HCT116 (cell line): ENCODE measurements around the gene SH3BP4. TPM values are rescaled to one million over a fixed set of nuclear protein-coding genes. Genes with fewer than 3 reads are reported as not detected.

Source experiments
- ATAC-seq: fragments of 200-7000 bp; cut with Tn5 transposase; 2 replicates; pipeline ENCODE4 v1.9.1; 2020; ENCODE audit warnings: mild to moderate bottlenecking, moderate library complexity
- BruUV-seq: library from RNA; stranded (reverse); fragments of 400-500 nt; replicated peaks from 2 replicates; lab custom pipeline; 2021; lab: Mats Ljungman, UMichigan
- CTCF ChIA-PET: fragments of 300-600 bp; sonication (Branson Sonifier 250); formaldehyde crosslinking; loops from one replicate; lab custom pipeline; 2021; ENCODE audit warnings: antibody characterized with exemption; lab: Charles Lee
- POLR2A ChIA-PET: fragments of 300-600, 350-600 bp; sonication (Branson Sonifier 250); formaldehyde crosslinking; loops from one replicate; lab custom pipeline; 2021; ENCODE audit warnings: antibody characterized with exemption; lab: Charles Lee
- RAD21 ChIA-PET, 2 experiments: fragments of 300-600 bp; sonication (Branson Sonifier 250); formaldehyde crosslinking; loops; one replicate each; lab custom pipeline; 2023; ENCODE audit warnings: low total read pairs in 2 of 2; ENCODE audit not compliant: uncharacterized antibody in 2 of 2, unreplicated experiment in 2 of 2, low non-redundant PET in 1 of 2; lab: Charles Lee
- DNase-seq: peaks from one replicate; pipeline ENCODE4 v3.0.0-alpha.2; 2010; ENCODE audit warnings: low read depth, low spot score
- H2AFZ ChIP-seq: fragments of 200-600 bp; shearing (Covaris generic), sonication (generic); 2 replicates; pipeline ENCODE4 v1.6.1; 2017; ENCODE audit warnings: low read depth, mixed run types, mixed read lengths, antibody characterized with exemption, low read length; ENCODE audit not compliant: poor library complexity, severe bottlenecking
- H3K27ac ChIP-seq: 2 replicates; pipeline ENCODE4 v1.5.1; 2012; ENCODE audit warnings: low read depth, low read length
- H3K27me3 ChIP-seq: fragments of 200-600 bp; sonication (generic); 2 replicates; pipeline ENCODE4 v1.6.1; 2016; ENCODE audit warnings: mixed run types, low read length, mixed read lengths; ENCODE audit not compliant: insufficient read depth
- H3K36me3 ChIP-seq, 2 experiments: fragments of 200-500 bp in 1 of 2; fragments of 200-600 bp in 1 of 2; sonication (Bioruptor generic) in 1 of 2; sonication (generic) in 1 of 2; 2 replicates each; pipeline versions ENCODE4 v1.5.1 to v1.6.1; 2014 to 2016; ENCODE audit warnings: low read length in 2 of 2, inconsistent platforms in 1 of 2, mixed read lengths in 1 of 2, mixed run types in 1 of 2; ENCODE audit not compliant: insufficient read depth in 2 of 2, control insufficient read depth in 1 of 2
- H3K4me1 ChIP-seq, 2 experiments: fragments of 200-600 bp in 1 of 2; sonication (generic) in 1 of 2; 2 replicates each; pipeline versions ENCODE4 v1.5.1 to v1.6.1; 2012 to 2017; ENCODE audit warnings: low read length in 2 of 2, inconsistent platforms in 1 of 2, mild to moderate bottlenecking in 1 of 2, mixed read lengths in 1 of 2, mixed run types in 1 of 2, moderate library complexity in 1 of 2; ENCODE audit not compliant: insufficient read depth in 2 of 2, control insufficient read depth in 1 of 2
- H3K4me2 ChIP-seq: fragments of 200-600 bp; sonication (generic); 2 replicates; pipeline ENCODE4 v1.6.1; 2017; ENCODE audit warnings: mixed run types, low read length, mixed read lengths
- H3K4me3 ChIP-seq, 2 experiments: fragments of 200-600 bp in 1 of 2; sonication (generic) in 1 of 2; replicated peaks in 1 of 2; 2 replicates each; pipeline ENCODE4 v1.5.1; 2011 to 2016; ENCODE audit warnings: low read length in 2 of 2, control low read depth in 1 of 2, low read depth in 1 of 2, mild to moderate bottlenecking in 1 of 2, mixed read lengths in 1 of 2, mixed run types in 1 of 2
- H3K79me2 ChIP-seq: fragments of 200-600 bp; sonication (generic); 2 replicates; pipeline ENCODE4 v1.6.1; 2017; ENCODE audit warnings: mild to moderate bottlenecking, mixed run types, low read length, moderate library complexity, mixed read lengths; ENCODE audit not compliant: insufficient read depth
- H3K9ac ChIP-seq: fragments of 200-600 bp; sonication (generic); 2 replicates; pipeline ENCODE4 v1.6.1; 2016; ENCODE audit warnings: low read length, mixed read lengths
- H3K9me2 ChIP-seq: fragments of 200-600 bp; sonication (generic), shearing (Covaris generic); 2 replicates; pipeline ENCODE4 v1.6.1; 2017; ENCODE audit warnings: mixed run types, mild to moderate bottlenecking, moderate library complexity; ENCODE audit not compliant: insufficient read depth
- H3K9me3 ChIP-seq, 2 experiments: fragments of 200-500 bp in 1 of 2; fragments of 200-600 bp in 1 of 2; sonication (Bioruptor generic) in 1 of 2; sonication (generic) in 1 of 2; 2 replicates each; pipeline ENCODE4 v1.6.1; 2014 to 2017; ENCODE audit warnings: low read length in 2 of 2, mixed read lengths in 2 of 2, inconsistent platforms in 1 of 2, low read depth in 1 of 2, mild to moderate bottlenecking in 1 of 2, mixed run types in 1 of 2, moderate library complexity in 1 of 2; ENCODE audit not compliant: control insufficient read depth in 1 of 2, insufficient read depth in 1 of 2
- H4K20me1 ChIP-seq: fragments of 200-600 bp; sonication (generic), shearing (Covaris generic); 2 replicates; pipeline ENCODE4 v1.6.1; 2017; ENCODE audit warnings: mixed run types, mild to moderate bottlenecking, moderate library complexity; ENCODE audit not compliant: insufficient read depth
- ATF3 ChIP-seq: IDR thresholded peaks from 2 replicates; pipeline ENCODE4 v1.6.1; 2012
- CBX3 ChIP-seq: IDR thresholded peaks from 2 replicates; pipeline ENCODE4 v1.6.1; 2012; ENCODE audit warnings: low read depth
- CEBPB ChIP-seq: IDR thresholded peaks from 2 replicates; pipeline ENCODE4 v1.6.1; 2012; ENCODE audit warnings: low read depth
- CTCF ChIP-seq, 3 experiments: fragments of 200-600 bp in 1 of 3; sonication (generic) in 1 of 3; IDR thresholded peaks in 2 of 3; conservative IDR thresholded peaks in 1 of 3; 2 replicates each; pipeline ENCODE4 v1.5.1; 2012 to 2017; ENCODE audit warnings: low read depth in 2 of 3, low read length in 2 of 3, antibody characterized with exemption in 1 of 3, borderline replicate concordance in 1 of 3, control low read depth in 1 of 3, mild to moderate bottlenecking in 1 of 3, mixed read lengths in 1 of 3, mixed run types in 1 of 3, moderate library complexity in 1 of 3; ENCODE audit not compliant: insufficient read depth in 1 of 3
- EGR1 ChIP-seq: IDR thresholded peaks from 2 replicates; pipeline ENCODE4 v1.6.1; 2012; ENCODE audit warnings: low read depth
- ELF1 ChIP-seq: IDR thresholded peaks from 2 replicates; pipeline ENCODE4 v1.6.1; 2012; ENCODE audit warnings: low read depth, borderline replicate concordance
- EZH2 ChIP-seq: fragments of 200-600 bp; sonication (generic); IDR thresholded peaks from 2 replicates; pipeline ENCODE4 v1.6.1; 2017; ENCODE audit warnings: antibody characterized with exemption, mixed run types
- EZH2phosphoT487 ChIP-seq: fragments of 200-600 bp; IDR thresholded peaks from 2 replicates; pipeline ENCODE4 v1.6.1; 2018; ENCODE audit warnings: antibody characterized with exemption, borderline replicate concordance
- FOSL1 ChIP-seq: IDR thresholded peaks from 2 replicates; pipeline ENCODE4 v1.6.1; 2012; ENCODE audit warnings: low read depth
- POLR2A ChIP-seq: IDR thresholded peaks from 2 replicates; pipeline ENCODE4 v1.7.0; 2011; ENCODE audit warnings: borderline replicate concordance; ENCODE audit not compliant: insufficient read depth, insufficient read length; ENCODE audit errors: extremely low read depth
- RAD21 ChIP-seq: IDR thresholded peaks from 2 replicates; pipeline ENCODE4 v1.6.1; 2012; ENCODE audit warnings: low read depth, mild to moderate bottlenecking
- REST ChIP-seq: IDR thresholded peaks from 2 replicates; pipeline ENCODE4 v1.6.1; 2012; ENCODE audit warnings: low read depth
- SIN3A ChIP-seq: IDR thresholded peaks from 2 replicates; pipeline ENCODE4 v1.6.1; 2012; ENCODE audit warnings: low read depth
- SP1 ChIP-seq: IDR thresholded peaks from 2 replicates; pipeline ENCODE4 v1.6.1; 2012; ENCODE audit warnings: low read depth
- SRF ChIP-seq: IDR thresholded peaks from 2 replicates; pipeline ENCODE4 v1.6.1; 2012; ENCODE audit warnings: low read depth
- YY1 ChIP-seq: IDR thresholded peaks from 2 replicates; pipeline ENCODE4 v1.6.1; 2011; ENCODE audit warnings: low read length, low read depth, moderate library complexity, mild to moderate bottlenecking; ENCODE audit not compliant: insufficient replicate concordance; ENCODE audit errors: extremely low read depth
- ZBTB33 ChIP-seq: IDR thresholded peaks from 2 replicates; pipeline ENCODE4 v1.6.1; 2011; ENCODE audit warnings: mild to moderate bottlenecking, low read length, moderate library complexity; ENCODE audit not compliant: insufficient replicate concordance; ENCODE audit errors: extremely low read depth
- ZFX ChIP-seq: fragments of 450-650 bp; IDR thresholded peaks from 2 replicates; pipeline ENCODE4 v1.6.1; 2017
- ZNF274 ChIP-seq: fragments of 200-500 bp; sonication (Bioruptor generic); IDR thresholded peaks from 2 replicates; pipeline ENCODE4 v1.6.1; 2014; ENCODE audit warnings: mild to moderate bottlenecking, low read depth, low read length, inconsistent platforms
- intact Hi-C: fragments of 100-400 bp; cut with micrococcal nuclease; formaldehyde crosslinking; loops from 2 replicates; pipeline ENCODE4 v1.10.0; 2022
- total RNA-seq: library from RNA; stranded (reverse); gene quantifications from one replicate; pipeline ENCODE4 v1.2.1, GENCODE V29; 2021; ENCODE audit not compliant: unreplicated experiment

Gene SH3BP4
- total RNA-seq, 1 experiment from 2014 or later = 32.9 TPM

- no peaks in the 10 kb centered on the region for H3K27me3 ChIP-seq
- no peaks in the 10 kb centered on the region for H4K20me1 ChIP-seq
- no peak overlapping the region for H3K27ac ChIP-seq
- POLR2A ChIA-PET = no interaction called here
- TF ChIP-seq ZFX (no peak), YY1 (no peak), ELF1 (no peak), ZNF274 (no peak), ZBTB33 (no peak), EGR1 (no peak), ATF3 (no peak), CBX3 (no peak), SRF (no peak), CEBPB (no peak), REST (no peak), EZH2 (no peak), SIN3A (no peak), RAD21 (no peak), FOSL1 (no peak), POLR2A (no peak), SP1 (no peak), EZH2phosphoT487 (no peak), CTCF (IDR thresholded peaks at IDR 0.05 in 2 of 3, conservative IDR thresholded peaks at IDR 0.05 in 1 of 3; ENCODE audit: borderline replicate concordance in 1 of 3, insufficient read depth in 1 of 3, low read depth in 2 of 3, low read length in 2 of 3) (no peak)
- TF ChIP-seq, all 23 proteins: peak for 0
- Histone ChIP-seq H3K4me3 (no peak overlapping the region), H3K79me2 (peaks cover 20% of the 10 kb centered on the region), H3K9me3 (no peaks in the 10 kb centered on the region), H3K9me2 (no peaks in the 10 kb centered on the region), H3K36me3 (no peaks in the 10 kb centered on the region), H2AFZ (no peak overlapping the region), H3K4me2 (0 out of 2 replicates have a peak overlapping the region, but pooled peaks have one; percentile 35), H3K4me1 (peaks cover 14 to 38% of the 10 kb centered on the region in 2 experiments), H3K9ac (no peak overlapping the region)
- no TSS peak for BruUV-seq
- ATAC-seq = no peak
- RAD21 ChIA-PET = no interaction called here
- CTCF ChIA-PET = no interaction called here
- intact Hi-C loops = no loop called here
- no peak for DNase-seq
Observed at GRCh38 chr2:234996941-234997270, 45.1 kb downstream of the SH3BP4 start.
